Measurements from ENCODE around the gene IPP.

The IPP gene

GRCh38 chr1:45765999-45766792 lies 15.7 kb upstream of the IPP start (continued):
- no peak for TF ChIP-seq ZEB2 (tag by site-specific recombination; IDR thresholded peaks at IDR 0.05)
- TF ChIP-seq, protein P1, sequence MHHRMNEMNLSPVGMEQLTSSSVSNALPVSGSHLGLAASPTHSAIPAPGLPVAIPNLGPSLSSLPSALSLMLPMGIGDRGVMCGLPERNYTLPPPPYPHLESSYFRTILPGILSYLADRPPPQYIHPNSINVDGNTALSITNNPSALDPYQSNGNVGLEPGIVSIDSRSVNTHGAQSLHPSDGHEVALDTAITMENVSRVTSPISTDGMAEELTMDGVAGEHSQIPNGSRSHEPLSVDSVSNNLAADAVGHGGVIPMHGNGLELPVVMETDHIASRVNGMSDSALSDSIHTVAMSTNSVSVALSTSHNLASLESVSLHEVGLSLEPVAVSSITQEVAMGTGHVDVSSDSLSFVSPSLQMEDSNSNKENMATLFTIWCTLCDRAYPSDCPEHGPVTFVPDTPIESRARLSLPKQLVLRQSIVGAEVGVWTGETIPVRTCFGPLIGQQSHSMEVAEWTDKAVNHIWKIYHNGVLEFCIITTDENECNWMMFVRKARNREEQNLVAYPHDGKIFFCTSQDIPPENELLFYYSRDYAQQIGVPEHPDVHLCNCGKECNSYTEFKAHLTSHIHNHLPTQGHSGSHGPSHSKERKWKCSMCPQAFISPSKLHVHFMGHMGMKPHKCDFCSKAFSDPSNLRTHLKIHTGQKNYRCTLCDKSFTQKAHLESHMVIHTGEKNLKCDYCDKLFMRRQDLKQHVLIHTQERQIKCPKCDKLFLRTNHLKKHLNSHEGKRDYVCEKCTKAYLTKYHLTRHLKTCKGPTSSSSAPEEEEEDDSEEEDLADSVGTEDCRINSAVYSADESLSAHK (tag by site-specific recombination; IDR thresholded peaks at IDR 0.05): no peak

DNA sequence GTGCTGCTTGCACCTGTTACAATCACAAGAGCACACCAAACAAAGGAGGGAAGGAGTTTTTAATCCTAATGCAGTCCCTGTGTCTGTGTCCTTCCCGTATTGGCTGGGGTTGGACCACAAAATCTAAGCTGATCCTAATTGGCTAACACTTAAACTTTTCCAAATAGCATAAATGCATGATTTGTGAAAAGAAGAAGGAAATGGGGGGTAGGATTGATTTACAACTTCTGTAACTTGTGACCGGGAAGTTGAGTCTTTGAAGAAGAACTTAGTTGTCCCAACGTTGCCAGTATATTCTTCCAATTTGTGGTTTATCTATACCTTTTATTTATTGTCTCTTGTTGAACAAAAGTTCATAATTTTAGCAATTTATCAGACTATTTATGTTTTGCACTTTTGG lies 11.8 kb upstream of the IPP start:
- no peaks in the 10 kb centered on the region for H3K9me3 ChIP-seq (ENCODE audit: control insufficient read depth, insufficient read depth, low read depth, low read length)
- ChIA-PET CTCF (no interaction called here), POLR2A (no interaction called here)

GRCh38 chr1:45755697-45756096 lies 5.2 kb upstream of the IPP start:
- no peaks in the 10 kb centered on the region for H3K9me3 ChIP-seq (ENCODE audit: control insufficient read depth, insufficient read depth, low read depth, low read length)
- ChIA-PET POLR2A (no interaction called here), CTCF (no interaction called here)
- H3K36me3 ChIP-seq (ENCODE audit: control insufficient read depth in 2 of 2, insufficient read depth in 1 of 2, low read length in 2 of 2): no peaks in the 10 kb centered on the region
- no peak overlapping the region for H3K27ac ChIP-seq (ENCODE audit: extremely low read depth, low read depth, low read length)
- no peak overlapping the region for H3K4me3 ChIP-seq (ENCODE audit: low read depth, low read length)
- H3K4me1 ChIP-seq (ENCODE audit: control insufficient read depth, insufficient read depth, low read length): no peaks in the 10 kb centered on the region
- TF ChIP-seq, protein P2, sequence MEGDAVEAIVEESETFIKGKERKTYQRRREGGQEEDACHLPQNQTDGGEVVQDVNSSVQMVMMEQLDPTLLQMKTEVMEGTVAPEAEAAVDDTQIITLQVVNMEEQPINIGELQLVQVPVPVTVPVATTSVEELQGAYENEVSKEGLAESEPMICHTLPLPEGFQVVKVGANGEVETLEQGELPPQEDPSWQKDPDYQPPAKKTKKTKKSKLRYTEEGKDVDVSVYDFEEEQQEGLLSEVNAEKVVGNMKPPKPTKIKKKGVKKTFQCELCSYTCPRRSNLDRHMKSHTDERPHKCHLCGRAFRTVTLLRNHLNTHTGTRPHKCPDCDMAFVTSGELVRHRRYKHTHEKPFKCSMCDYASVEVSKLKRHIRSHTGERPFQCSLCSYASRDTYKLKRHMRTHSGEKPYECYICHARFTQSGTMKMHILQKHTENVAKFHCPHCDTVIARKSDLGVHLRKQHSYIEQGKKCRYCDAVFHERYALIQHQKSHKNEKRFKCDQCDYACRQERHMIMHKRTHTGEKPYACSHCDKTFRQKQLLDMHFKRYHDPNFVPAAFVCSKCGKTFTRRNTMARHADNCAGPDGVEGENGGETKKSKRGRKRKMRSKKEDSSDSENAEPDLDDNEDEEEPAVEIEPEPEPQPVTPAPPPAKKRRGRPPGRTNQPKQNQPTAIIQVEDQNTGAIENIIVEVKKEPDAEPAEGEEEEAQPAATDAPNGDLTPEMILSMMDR (tag by site-specific recombination; IDR thresholded peaks at IDR 0.05): no peak
- TF ChIP-seq ZNF501 (tag by site-specific recombination; IDR thresholded peaks at IDR 0.05) (no peak), HOXA7 (CRISPR knock-in tag; IDR thresholded peaks at IDR 0.05; ENCODE audit: borderline replicate concordance) (no peak), ZNF792 (tag by site-specific recombination; IDR thresholded peaks at IDR 0.05) (no peak), ZNF24 (tag by site-specific recombination; IDR thresholded peaks at IDR 0.05) (no peak), RBAK (tag by site-specific recombination; IDR thresholded peaks at IDR 0.05) (no peak), ZNF747 (tag by site-specific recombination; IDR thresholded peaks at IDR 0.05) (no peak), KLF1 (tag by site-specific recombination; IDR thresholded peaks at IDR 0.05) (no peak), TRIM28 (IDR thresholded peaks at IDR 0.05; ENCODE audit: borderline replicate concordance, low read length) (no peak), ZBTB49 (tag by site-specific recombination; IDR thresholded peaks at IDR 0.05; ENCODE audit: low read depth) (no peak), ZNF174 (tag by site-specific recombination; IDR thresholded peaks at IDR 0.05) (no peak), ZBTB8A (tag by site-specific recombination; IDR thresholded peaks at IDR 0.05) (no peak), FEZF1 (tag by site-specific recombination; IDR thresholded peaks at IDR 0.05) (no peak), ZFP41 (tag by site-specific recombination; IDR thresholded peaks at IDR 0.05; ENCODE audit: borderline replicate concordance) (no peak), ZNF76 (tag by site-specific recombination; IDR thresholded peaks at IDR 0.05; ENCODE audit: borderline replicate concordance, low read depth) (no peak), ZNF571 (tag by site-specific recombination; IDR thresholded peaks at IDR 0.05) (no peak)
- TF ChIP-seq, protein P3, sequence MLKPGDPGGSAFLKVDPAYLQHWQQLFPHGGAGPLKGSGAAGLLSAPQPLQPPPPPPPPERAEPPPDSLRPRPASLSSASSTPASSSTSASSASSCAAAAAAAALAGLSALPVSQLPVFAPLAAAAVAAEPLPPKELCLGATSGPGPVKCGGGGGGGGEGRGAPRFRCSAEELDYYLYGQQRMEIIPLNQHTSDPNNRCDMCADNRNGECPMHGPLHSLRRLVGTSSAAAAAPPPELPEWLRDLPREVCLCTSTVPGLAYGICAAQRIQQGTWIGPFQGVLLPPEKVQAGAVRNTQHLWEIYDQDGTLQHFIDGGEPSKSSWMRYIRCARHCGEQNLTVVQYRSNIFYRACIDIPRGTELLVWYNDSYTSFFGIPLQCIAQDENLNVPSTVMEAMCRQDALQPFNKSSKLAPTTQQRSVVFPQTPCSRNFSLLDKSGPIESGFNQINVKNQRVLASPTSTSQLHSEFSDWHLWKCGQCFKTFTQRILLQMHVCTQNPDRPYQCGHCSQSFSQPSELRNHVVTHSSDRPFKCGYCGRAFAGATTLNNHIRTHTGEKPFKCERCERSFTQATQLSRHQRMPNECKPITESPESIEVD (tag by site-specific recombination; IDR thresholded peaks at IDR 0.05): no peak
- TF ChIP-seq, protein P4, sequence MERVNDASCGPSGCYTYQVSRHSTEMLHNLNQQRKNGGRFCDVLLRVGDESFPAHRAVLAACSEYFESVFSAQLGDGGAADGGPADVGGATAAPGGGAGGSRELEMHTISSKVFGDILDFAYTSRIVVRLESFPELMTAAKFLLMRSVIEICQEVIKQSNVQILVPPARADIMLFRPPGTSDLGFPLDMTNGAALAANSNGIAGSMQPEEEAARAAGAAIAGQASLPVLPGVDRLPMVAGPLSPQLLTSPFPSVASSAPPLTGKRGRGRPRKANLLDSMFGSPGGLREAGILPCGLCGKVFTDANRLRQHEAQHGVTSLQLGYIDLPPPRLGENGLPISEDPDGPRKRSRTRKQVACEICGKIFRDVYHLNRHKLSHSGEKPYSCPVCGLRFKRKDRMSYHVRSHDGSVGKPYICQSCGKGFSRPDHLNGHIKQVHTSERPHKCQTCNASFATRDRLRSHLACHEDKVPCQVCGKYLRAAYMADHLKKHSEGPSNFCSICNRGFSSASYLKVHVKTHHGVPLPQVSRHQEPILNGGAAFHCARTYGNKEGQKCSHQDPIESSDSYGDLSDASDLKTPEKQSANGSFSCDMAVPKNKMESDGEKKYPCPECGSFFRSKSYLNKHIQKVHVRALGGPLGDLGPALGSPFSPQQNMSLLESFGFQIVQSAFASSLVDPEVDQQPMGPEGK (tag by site-specific recombination; IDR thresholded peaks at IDR 0.05): no peak

More for the DNA sequence above, 11.8 kb upstream of the IPP start:
- H3K36me3 ChIP-seq (ENCODE audit: control insufficient read depth in 2 of 2, insufficient read depth in 1 of 2, low read length in 2 of 2): no peaks in the 10 kb centered on the region
- no peak overlapping the region for H3K4me3 ChIP-seq (ENCODE audit: low read depth, low read length)
- no peak for TF ChIP-seq ZEB2 (tag by site-specific recombination; IDR thresholded peaks at IDR 0.05)
- no peak for TF ChIP-seq KLF16 (tag by site-specific recombination; IDR thresholded peaks at IDR 0.05)
- TF ChIP-seq, protein P5, sequence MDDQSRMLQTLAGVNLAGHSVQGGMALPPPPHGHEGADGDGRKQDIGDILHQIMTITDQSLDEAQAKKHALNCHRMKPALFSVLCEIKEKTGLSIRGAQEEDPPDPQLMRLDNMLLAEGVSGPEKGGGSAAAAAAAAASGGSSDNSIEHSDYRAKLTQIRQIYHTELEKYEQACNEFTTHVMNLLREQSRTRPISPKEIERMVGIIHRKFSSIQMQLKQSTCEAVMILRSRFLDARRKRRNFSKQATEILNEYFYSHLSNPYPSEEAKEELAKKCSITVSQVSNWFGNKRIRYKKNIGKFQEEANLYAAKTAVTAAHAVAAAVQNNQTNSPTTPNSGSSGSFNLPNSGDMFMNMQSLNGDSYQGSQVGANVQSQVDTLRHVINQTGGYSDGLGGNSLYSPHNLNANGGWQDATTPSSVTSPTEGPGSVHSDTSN (CRISPR knock-in tag; IDR thresholded peaks at IDR 0.05): no peak
- no peaks in the 10 kb centered on the region for H3K4me1 ChIP-seq (ENCODE audit: control insufficient read depth, insufficient read depth, low read length)
- H3K27ac ChIP-seq (ENCODE audit: extremely low read depth, low read depth, low read length): no peak overlapping the region

All from HEK293 (cell line).